B cell (primary cell): ENCODE measurements around the gene SRC.

ENCODE experiments used
- EZH2 ChIP-seq: IDR thresholded peaks from 2 replicates; pipeline ENCODE4 v1.6.1; 2012; ENCODE audit warnings: borderline replicate concordance, low read depth, mild to moderate bottlenecking, moderate library complexity, low read length; ENCODE audit not compliant: insufficient read depth, poor library complexity, severe bottlenecking
- TF ChIP-seq, protein P1 (sequence below): fragments of 200-600 bp; IDR thresholded peaks from one replicate; pipeline ENCODE4 v1.8.0; 2022; ENCODE audit warnings: antibody characterized with exemption, mild to moderate bottlenecking

DNA sequence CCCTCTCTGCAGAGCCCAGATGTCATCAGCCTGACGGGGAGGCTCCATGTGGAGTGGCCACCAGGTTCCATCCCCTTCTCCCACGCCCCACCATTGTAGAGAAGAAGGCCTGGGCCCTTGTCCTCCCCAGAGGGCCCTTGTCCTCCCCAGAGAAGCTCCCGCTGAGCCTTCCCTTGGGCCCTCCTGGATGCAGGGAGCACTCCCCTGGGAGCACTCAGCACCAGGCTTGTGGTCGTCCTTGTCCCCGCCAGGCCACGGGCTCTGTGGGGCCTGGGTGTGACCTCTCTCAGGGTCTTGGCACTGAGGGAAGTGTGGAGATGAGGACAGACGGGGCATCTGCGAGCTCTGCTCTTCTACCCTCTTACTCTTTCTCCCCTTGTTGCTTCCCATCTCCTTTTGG, 91.7 kb downstream of the SRC start:
- TF ChIP-seq, protein P1, sequence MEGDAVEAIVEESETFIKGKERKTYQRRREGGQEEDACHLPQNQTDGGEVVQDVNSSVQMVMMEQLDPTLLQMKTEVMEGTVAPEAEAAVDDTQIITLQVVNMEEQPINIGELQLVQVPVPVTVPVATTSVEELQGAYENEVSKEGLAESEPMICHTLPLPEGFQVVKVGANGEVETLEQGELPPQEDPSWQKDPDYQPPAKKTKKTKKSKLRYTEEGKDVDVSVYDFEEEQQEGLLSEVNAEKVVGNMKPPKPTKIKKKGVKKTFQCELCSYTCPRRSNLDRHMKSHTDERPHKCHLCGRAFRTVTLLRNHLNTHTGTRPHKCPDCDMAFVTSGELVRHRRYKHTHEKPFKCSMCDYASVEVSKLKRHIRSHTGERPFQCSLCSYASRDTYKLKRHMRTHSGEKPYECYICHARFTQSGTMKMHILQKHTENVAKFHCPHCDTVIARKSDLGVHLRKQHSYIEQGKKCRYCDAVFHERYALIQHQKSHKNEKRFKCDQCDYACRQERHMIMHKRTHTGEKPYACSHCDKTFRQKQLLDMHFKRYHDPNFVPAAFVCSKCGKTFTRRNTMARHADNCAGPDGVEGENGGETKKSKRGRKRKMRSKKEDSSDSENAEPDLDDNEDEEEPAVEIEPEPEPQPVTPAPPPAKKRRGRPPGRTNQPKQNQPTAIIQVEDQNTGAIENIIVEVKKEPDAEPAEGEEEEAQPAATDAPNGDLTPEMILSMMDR, result no peak
- no peak for TF ChIP-seq EZH2
